HepG2 (cell line): ENCODE data around the gene MEIOB. TPM values are rescaled to one million over a fixed set of nuclear protein-coding genes. Genes with fewer than 3 reads are reported as not detected.

Experiments used
- ATAC-seq: fragments of 200-7000 bp; cut with Tn5 transposase; 3 replicates; pipeline ENCODE4 v1.9.1; 2020; ENCODE audit warnings: mild to moderate bottlenecking, moderate library complexity
- BruUV-seq: library from RNA; stranded (reverse); fragments of 400-500 nt; replicated peaks from 2 replicates; lab custom pipeline; 2021; lab: Mats Ljungman, UMichigan
- CTCF ChIA-PET: fragments of 300-600 bp; formaldehyde crosslinking; extraction: SDS; loops from one replicate; lab custom pipeline; 2021; ENCODE audit warnings: low total read pairs, inconsistent platforms, low intra/inter-chr PET ratio; lab: Yijun Ruan, JAX
- POLR2A ChIA-PET: fragments of 350-600 bp; sonication (Branson Sonifier 250); formaldehyde crosslinking; loops from one replicate; lab custom pipeline; 2020; ENCODE audit warnings: antibody characterized with exemption, inconsistent platforms; lab: Yijun Ruan, JAX
- DNase-seq: peaks from one replicate; pipeline ENCODE4 v3.0.0-alpha.2; 2015; ENCODE audit warnings: low spot score
- FAIRE-seq: peaks from 3 replicates; lab custom pipeline; 2011; peaks lifted over from hg19 to GRCh38; lab: Jason Lieb, UNC
- H2AFZ ChIP-seq: one replicate; pipeline ENCODE4 v1.6.1; 2011; ENCODE audit warnings: low read length, inconsistent platforms
- H3K27ac ChIP-seq: fragments of 300-600 bp; 3 replicates; pipeline ENCODE4 v1.8.0; 2011; ENCODE audit warnings: mixed run types, mild to moderate bottlenecking, mixed read lengths, low read length, inconsistent platforms; ENCODE audit not compliant: insufficient read depth; ENCODE audit errors: extremely low read length
- H3K27me3 ChIP-seq, 2 experiments: fragments of 200-600 bp in 1 of 2; 2 replicates in 1 of 2; 3 replicates in 1 of 2; pipeline versions ENCODE4 v1.6.0 to v1.8.0; 2011; ENCODE audit warnings: low read length in 2 of 2, mild to moderate bottlenecking in 2 of 2, moderate library complexity in 2 of 2, inconsistent platforms in 1 of 2; ENCODE audit not compliant: insufficient read depth in 2 of 2, control insufficient read depth in 1 of 2
- H3K36me3 ChIP-seq, 2 experiments: fragments of 200-600 bp in 1 of 2; replicated peaks in 1 of 2; 2 replicates in 1 of 2; 3 replicates in 1 of 2; pipeline versions ENCODE4 v1.5.1 to v1.8.0; 2011; ENCODE audit warnings: low read length in 2 of 2, inconsistent platforms in 1 of 2; ENCODE audit not compliant: insufficient read depth in 2 of 2, control insufficient read depth in 1 of 2
- H3K4me1 ChIP-seq: 2 replicates; pipeline ENCODE4 v1.5.1; 2012; ENCODE audit warnings: low read length, inconsistent platforms; ENCODE audit not compliant: insufficient read depth
- H3K4me2 ChIP-seq: 2 replicates; pipeline ENCODE4 v1.6.0; 2011; ENCODE audit warnings: low read depth, low read length, inconsistent platforms
- H3K4me3 ChIP-seq, 3 experiments: fragments of 200-600 bp in 1 of 3; sonication (generic), shearing (Covaris generic) in 1 of 3; replicated peaks in 1 of 3; 2 replicates each; pipeline ENCODE4 v1.5.1; 2011 to 2016; ENCODE audit warnings: low read length in 3 of 3, inconsistent platforms in 2 of 3, low read depth in 2 of 3, mild to moderate bottlenecking in 2 of 3, control low read depth in 1 of 3, mixed read lengths in 1 of 3; ENCODE audit not compliant: insufficient read depth in 1 of 3
- H3K79me2 ChIP-seq: one replicate; pipeline ENCODE4 v1.6.1; 2011; ENCODE audit warnings: low read length, inconsistent platforms; ENCODE audit not compliant: insufficient read depth
- H3K9ac ChIP-seq: 2 replicates; pipeline ENCODE4 v1.6.0; 2011; ENCODE audit warnings: mild to moderate bottlenecking, low read depth, low read length, inconsistent platforms; ENCODE audit not compliant: insufficient read depth
- H3K9me3 ChIP-seq: 2 replicates; pipeline ENCODE4 v1.5.1; 2012; ENCODE audit warnings: mild to moderate bottlenecking, low read length
- H4K20me1 ChIP-seq: 2 replicates; pipeline ENCODE4 v1.6.0; 2011; ENCODE audit warnings: inconsistent platforms, mild to moderate bottlenecking, low read length, moderate library complexity; ENCODE audit not compliant: insufficient read depth
- DNMT3B ChIP-seq: conservative IDR thresholded peaks from 2 replicates; pipeline ENCODE4 v1.6.1; 2016; ENCODE audit warnings: missing biosample characterization, control low read depth
- ERF ChIP-seq: IDR thresholded peaks from 2 replicates; pipeline ENCODE4 v1.6.1; 2018; ENCODE audit warnings: missing biosample characterization, missing genetic modification reagents
- HNF1A ChIP-seq, 2 experiments: sonication (generic) in 1 of 2; formaldehyde crosslinking in 1 of 2; IDR thresholded peaks; 2 replicates each; pipeline versions ENCODE4 v1.4.0 to v1.6.1; 2016 to 2020; ENCODE audit warnings: borderline replicate concordance in 1 of 2, low read depth in 1 of 2, mild to moderate bottlenecking in 1 of 2, missing genetic modification reagents in 1 of 2
- HOXA9 ChIP-seq: sonication (generic); formaldehyde crosslinking; IDR thresholded peaks from 2 replicates; pipeline ENCODE4 v1.8.1; 2022; ENCODE audit warnings: missing genetic modification reagents, mild to moderate bottlenecking, moderate library complexity, borderline replicate concordance
- TBX3 ChIP-seq: fragments of 450-650 bp; IDR thresholded peaks from 2 replicates; pipeline ENCODE4 v1.6.1; 2017; ENCODE audit warnings: antibody characterized with exemption, mild to moderate bottlenecking, inconsistent platforms, borderline replicate concordance
- ZMYM3 ChIP-seq: sonication (generic); formaldehyde crosslinking; IDR thresholded peaks from 2 replicates; pipeline ENCODE4 v1.5.1; 2020; ENCODE audit warnings: mild to moderate bottlenecking, missing genetic modification reagents
- ZNF143 ChIP-seq: sonication (generic); formaldehyde crosslinking; IDR thresholded peaks from 2 replicates; pipeline ENCODE4 v1.4.0; 2020; ENCODE audit warnings: missing genetic modification reagents
- ZNF468 ChIP-seq: sonication (generic); formaldehyde crosslinking; IDR thresholded peaks from 2 replicates; pipeline ENCODE4 v1.8.0; 2022; ENCODE audit warnings: mild to moderate bottlenecking, moderate library complexity, missing genetic modification reagents
- ZNF780A ChIP-seq: sonication (generic); formaldehyde crosslinking; IDR thresholded peaks from 2 replicates; pipeline ENCODE4 v1.8.0; 2022; ENCODE audit warnings: mild to moderate bottlenecking, missing genetic modification reagents, moderate library complexity
- WGBS: methylation state at CpG from one replicate; pipeline ENCODE4 v1.1.6; 2017; ENCODE audit warnings: low lambda C conversion rate; 5-methylcytosine and 5-hydroxymethylcytosine counted together
- in situ Hi-C: cut with HindIII; loops from 2 replicates; pipeline ENCODE4 v1.10.0; 2017; ENCODE audit warnings: low pct_unique_long_range_greater_than_20kb; ENCODE audit not compliant: extremely low pct_ligation_motif_present
- intact Hi-C: fragments of 100-400 bp; cut with micrococcal nuclease; formaldehyde crosslinking; loops from one replicate; pipeline ENCODE4 v1.10.0; 2022; ENCODE audit not compliant: unreplicated experiment
- polyA plus RNA-seq, 8 experiments: library from polyadenylated mRNA; depleted of rRNA in 3 of 8; stranded (reverse) in 7 of 8; unstranded in 1 of 8; fragments of >200 nt; fragmentation: Illumina TruSeq in 4 of 8; extraction: Trizol in 4 of 8; gene quantifications; 2 replicates each; pipeline versions ENCODE4 v1.2.1 to v1.2.3, GENCODE V29; 2011 to 2016; ENCODE audit warnings: low read depth in 4 of 8, missing spikeins in 1 of 8, mixed read lengths in 1 of 8; ENCODE audit not compliant: insufficient read depth in 1 of 8
- total RNA-seq, 5 experiments: library from RNA; depleted of rRNA; stranded (reverse); fragments of >200 nt; fragmentation: Illumina TruSeq; extraction: Trizol; gene quantifications; 2 replicates each; pipeline ENCODE4 v1.2.3, GENCODE V29; 2016; ENCODE audit warnings: low read depth in 1 of 5
- TF ChIP-seq, protein P1 (sequence below): sonication (generic); formaldehyde crosslinking; IDR thresholded peaks from 2 replicates; pipeline ENCODE4 v1.8.0; 2022; ENCODE audit warnings: mild to moderate bottlenecking, missing genetic modification reagents

MEIOB gene
- total and polyA plus RNA-seq, 2 of the 13 experiments (the other 11 are each of a cell fraction or from before 2014, with no cell fraction given), result 0.17 TPM; not detected in 1

DNA sequence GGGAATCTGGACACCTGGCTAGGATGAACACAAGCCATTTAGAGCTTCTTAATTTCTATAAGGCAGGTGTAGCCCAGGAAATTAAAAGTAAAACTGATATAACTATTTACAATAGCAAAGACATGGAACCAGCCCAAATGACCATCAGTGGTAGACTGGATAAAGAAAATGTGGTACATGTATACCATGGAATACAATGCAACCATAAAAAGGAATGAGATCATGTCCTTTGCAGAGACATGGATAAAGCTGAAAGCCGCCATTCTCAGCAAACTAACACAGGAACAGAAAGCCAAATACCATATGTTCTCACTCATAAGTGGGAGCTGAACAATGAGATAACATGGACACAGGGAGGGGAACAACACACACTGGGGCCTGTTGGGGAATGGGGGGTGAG, 25.5 kb downstream of the MEIOB start:
- no peaks in the 10 kb centered on the region for H4K20me1 ChIP-seq
- no peaks in the 10 kb centered on the region for H3K9me3 ChIP-seq
- ATAC-seq (no peak), DNase-seq (no peak), FAIRE-seq (no peak)
- WGBS, result 13% methylated on average over 1 of the region's 1 CpG
- H3K36me3 ChIP-seq, result no peaks in the 10 kb centered on the region
- H3K4me2 ChIP-seq, result no peak overlapping the region
- no peaks in the 10 kb centered on the region for H3K79me2 ChIP-seq
- CTCF ChIA-PET, result no interaction called here
- H3K4me3 ChIP-seq, result no peak overlapping the region
- H3K27ac ChIP-seq, result no peak overlapping the region
- POLR2A ChIA-PET, result no interaction called here
- TF ChIP-seq, protein P1, sequence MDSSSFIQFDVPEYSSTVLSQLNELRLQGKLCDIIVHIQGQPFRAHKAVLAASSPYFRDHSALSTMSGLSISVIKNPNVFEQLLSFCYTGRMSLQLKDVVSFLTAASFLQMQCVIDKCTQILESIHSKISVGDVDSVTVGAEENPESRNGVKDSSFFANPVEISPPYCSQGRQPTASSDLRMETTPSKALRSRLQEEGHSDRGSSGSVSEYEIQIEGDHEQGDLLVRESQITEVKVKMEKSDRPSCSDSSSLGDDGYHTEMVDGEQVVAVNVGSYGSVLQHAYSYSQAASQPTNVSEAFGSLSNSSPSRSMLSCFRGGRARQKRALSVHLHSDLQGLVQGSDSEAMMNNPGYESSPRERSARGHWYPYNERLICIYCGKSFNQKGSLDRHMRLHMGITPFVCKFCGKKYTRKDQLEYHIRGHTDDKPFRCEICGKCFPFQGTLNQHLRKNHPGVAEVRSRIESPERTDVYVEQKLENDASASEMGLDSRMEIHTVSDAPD (CRISPR knock-in tag), result no peak
- TF ChIP-seq ZNF780A (CRISPR knock-in tag) (no peak), HNF1A (IDR thresholded peaks at IDR 0.05; ENCODE audit: low read depth) (no peak), HNF1A (CRISPR knock-in tag; IDR thresholded peaks at IDR 0.05; ENCODE audit: borderline replicate concordance) (no peak), ERF (CRISPR knock-in tag) (no peak), ZNF468 (CRISPR knock-in tag) (no peak), ZMYM3 (CRISPR knock-in tag) (no peak), TBX3 (no peak), HOXA9 (CRISPR knock-in tag) (no peak), DNMT3B (CRISPR knock-in tag) (no peak), ZNF143 (CRISPR knock-in tag) (no peak)
- no TSS peak for BruUV-seq
- intact Hi-C loops (no loop called here), in situ Hi-C loops (no loop called here)
- H3K27me3 ChIP-seq, result no peaks in the 10 kb centered on the region
- peaks cover 7% of the 10 kb centered on the region for H3K4me1 ChIP-seq
- no peak overlapping the region for H2AFZ ChIP-seq
- H3K9ac ChIP-seq, result no peak overlapping the region
